Measurements from ENCODE around the gene TRPV4.
A peak's percentile ranks its signal among the peaks of the same experiment; 100 is the strongest.
"Not testable (repeated sequence)": the region's sequence is repeated elsewhere in the genome, so short reads cannot be mapped to it uniquely, and the experiment has no call there.

The TRPV4 gene

GRCh38 chr12:109860977-109861376, 27.8 kb upstream of the TRPV4 start:
- DNase-seq (ENCODE audit: low spot score) = no peak

DNA sequence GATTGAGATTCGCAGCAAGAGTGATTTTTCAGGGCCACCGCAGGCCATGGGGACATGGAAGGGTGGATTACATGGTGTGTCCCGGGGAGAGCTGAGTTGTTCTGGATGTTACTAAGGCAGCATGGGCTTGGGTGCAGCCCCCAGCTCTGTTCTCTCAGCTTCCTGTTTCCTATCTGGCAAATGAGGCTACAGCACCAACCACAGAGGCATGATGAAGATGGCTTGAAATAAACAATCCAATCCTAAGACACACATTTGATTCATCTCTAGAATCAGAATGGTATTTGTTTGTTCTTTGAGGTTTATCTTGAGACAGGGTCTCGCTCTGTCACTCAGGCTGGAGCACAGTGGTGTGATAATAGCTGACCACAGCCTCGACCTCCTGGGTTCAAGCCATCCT, 25.6 kb upstream of the TRPV4 start:
- no peak for DNase-seq (ENCODE audit: low spot score)

GRCh38 chr12:109857715-109858114, 24.5 kb upstream of the TRPV4 start:
- no peak for DNase-seq (ENCODE audit: low spot score)

DNA sequence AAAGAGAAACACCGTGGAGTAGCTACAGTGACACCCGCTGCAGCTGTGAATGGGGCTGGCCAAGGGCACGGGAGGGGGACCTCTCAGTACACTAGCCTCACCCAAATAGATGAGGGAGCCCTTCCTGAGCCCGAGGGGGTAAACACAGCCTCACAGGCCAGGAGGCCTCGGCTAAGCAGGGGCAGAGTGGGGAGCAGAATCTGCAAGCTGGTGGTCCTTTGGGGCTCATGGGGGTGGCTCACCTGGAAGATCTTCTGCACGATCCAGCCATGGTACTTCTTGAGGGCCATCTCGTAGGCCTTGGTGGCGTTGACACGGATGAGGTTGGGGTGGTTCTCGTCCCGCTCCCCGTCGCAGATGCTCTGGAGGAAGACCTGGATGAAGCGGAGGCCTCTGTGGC, 22.2 kb upstream of the TRPV4 start:
- DNase-seq (ENCODE audit: low spot score) = no peak

DNA sequence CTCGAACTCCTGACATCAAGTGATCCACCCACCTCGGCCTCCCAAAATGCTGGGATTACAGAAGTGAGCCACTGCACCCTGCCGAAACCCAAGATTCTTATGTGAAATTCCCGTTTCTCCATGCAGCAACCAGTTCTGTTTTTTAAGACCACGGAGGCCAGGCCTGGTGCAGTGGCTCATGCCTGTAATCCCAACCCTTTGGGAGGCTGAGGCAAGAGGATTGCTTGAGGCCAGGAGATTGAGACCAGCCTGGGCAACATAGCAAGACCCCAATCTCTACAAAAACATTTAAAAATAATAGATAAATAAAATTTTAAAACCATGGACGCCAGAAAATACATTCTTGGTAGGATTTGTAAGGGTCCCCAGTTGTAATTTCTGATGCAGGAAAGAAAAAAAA, 17.3 kb upstream of the TRPV4 start:
- DNase-seq (ENCODE audit: low spot score) = not testable (repeated sequence)

- no peak for DNase-seq (ENCODE audit: low spot score)
Measured at GRCh38 chr12:109847142-109847735, 14.0 kb upstream of the TRPV4 start.

DNA sequence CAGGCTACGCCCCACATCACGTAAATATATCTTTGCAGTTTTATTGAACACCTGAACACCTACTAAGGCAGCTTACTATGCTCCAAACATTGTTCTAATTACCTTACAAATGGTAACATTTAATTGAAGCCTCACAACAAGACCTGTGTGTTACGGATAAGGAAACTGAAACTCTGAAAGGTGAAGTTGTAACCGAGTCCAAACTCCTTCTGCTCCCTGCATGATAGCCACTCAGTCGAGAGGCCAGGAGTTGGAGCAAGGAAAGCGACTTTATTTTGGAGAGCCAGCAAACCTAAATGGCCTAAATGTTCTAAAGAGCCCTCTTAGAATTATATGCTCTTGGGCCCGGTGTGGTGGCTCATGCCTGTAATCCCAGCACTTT, 12.6 kb upstream of the TRPV4 start:
- no peak for DNase-seq (ENCODE audit: low spot score)

- DNase-seq (ENCODE audit: low spot score) = peak; percentile 64
Measured at GRCh38 chr12:109844983-109845823, 12.0 kb upstream of the TRPV4 start.

DNA sequence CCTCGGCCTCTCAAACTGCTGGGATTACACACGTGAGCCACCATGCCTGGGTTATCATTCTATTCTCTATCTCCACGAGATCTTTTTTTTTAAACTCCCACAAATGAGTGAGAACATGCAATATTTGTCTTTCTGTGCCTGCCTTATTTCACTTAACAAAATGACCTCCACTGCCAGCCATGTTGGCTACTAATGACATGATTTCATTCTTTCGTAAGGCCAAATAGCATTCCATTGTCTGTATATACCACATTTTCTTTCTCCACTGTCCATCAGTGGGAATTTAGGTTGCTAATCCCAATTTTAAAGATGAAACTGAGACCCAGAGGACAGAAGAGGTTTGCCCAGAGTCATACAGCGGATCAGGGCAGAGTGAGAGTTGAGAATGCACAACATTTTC, 10.9 kb upstream of the TRPV4 start:
- DNase-seq (ENCODE audit: low spot score) = no peak

GRCh38 chr12:109842021-109842420, 8.8 kb upstream of the TRPV4 start:
- DNase-seq (ENCODE audit: low spot score) = no peak

- no peak for DNase-seq (ENCODE audit: low spot score)
Measured at GRCh38 chr12:109841356-109841755, 8.2 kb upstream of the TRPV4 start.

DNA sequence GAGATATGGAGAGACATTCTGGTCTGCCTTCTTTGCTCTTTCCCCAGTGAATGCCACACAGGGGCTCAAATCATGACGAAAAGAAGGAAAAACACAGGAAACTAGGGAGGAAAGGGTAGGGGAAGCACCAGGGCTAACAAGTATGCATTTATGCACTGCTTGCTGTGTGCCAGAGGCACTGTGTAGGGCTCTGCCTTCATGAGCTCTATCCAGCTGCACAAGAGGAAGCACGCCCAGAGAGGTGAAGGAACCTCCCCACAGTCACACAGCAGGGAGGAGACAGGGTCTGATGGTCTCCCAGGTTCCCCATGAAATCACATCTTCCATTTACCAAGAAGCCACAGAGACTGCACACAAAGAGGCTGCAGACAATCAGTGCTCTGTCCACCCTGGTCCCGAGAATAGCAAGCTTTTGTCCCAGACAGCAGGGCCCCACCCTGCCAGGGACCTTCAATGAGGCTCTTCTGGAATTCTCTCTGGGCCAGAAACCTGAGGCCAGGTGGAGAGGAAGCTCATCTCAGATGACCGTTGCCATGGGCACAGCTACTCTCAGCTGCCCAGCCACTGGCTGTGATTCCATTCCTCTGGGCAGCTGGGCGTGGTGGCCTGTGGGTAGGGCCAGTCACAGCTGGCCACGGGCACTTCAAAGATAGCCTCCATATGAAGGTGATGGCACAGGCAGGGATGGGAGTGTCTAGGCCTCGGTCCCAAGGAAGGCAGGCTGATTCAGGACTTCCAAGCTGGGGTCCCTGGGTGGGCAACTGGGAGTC, 7.3 kb upstream of the TRPV4 start:
- DNase-seq (ENCODE audit: low spot score) = peak; percentile 97

- no peak for DNase-seq (ENCODE audit: low spot score)
Measured at GRCh38 chr12:109839444-109839843, 6.2 kb upstream of the TRPV4 start.

DNA sequence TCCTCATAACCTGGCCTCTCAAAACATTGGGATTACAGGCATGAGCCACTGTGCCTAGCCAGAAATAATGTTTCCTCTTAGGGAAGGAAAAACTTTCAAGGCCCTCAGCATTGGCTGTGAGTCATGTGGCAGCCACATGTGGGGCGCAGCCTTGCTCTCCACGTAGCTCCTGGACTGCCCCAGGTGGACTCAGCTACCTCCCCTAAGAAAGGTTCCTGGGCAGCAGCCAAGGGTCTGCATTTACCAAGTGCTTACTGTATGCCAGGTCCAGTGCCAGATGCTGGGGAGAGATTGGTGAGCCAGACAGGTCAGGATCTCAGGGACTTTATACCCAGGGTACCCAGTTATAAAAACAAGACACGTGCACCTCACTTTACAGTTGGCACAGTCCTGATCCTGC, 3.7 kb upstream of the TRPV4 start:
- DNase-seq (ENCODE audit: low spot score) = no peak

- no peak for DNase-seq (ENCODE audit: low spot score)
Measured at GRCh38 chr12:109835827-109836226, 2.6 kb upstream of the TRPV4 start.

DNA sequence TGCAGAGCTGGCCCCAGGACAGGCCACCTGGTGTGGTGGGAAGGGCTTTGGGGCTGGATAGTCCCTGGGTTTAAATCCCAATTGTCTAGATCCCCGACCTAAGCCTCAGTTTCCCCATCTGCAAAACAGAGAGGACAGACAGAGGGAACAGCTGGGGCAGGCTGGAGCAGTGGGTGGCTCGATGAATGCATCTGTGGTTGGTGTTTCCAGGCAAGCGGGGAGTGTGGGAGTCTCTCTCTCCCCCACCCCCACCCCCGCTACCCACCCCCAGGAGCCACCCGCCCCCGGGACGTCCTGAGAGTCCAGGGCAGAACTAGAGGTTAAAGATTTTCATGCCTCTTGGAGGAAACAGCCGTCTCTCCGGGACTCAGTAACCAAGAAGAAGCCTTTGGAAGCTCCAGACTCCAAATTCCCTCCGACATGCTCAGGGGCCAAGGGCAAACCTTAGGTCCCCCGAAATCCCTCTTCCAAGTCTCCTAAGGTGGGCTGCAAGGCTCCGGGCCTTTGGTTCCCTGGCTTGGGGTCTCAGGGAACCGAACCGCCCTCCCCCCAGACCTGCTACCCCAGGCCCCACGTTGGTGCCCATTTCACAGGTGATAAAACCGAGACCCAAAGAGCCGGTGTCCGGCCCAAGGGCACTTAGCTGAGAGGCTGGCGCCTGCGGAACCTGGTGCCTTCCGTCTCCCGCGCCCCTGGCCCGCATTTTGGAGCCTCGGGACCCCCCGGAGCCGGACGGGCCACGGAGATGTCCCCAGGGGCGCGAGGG, 474 bp downstream of the TRPV4 start:
- DNase-seq (ENCODE audit: low spot score) = no peak

GRCh38 chr12:109831929-109832328, 1.3 kb downstream of the TRPV4 start:
- no peak for DNase-seq (ENCODE audit: low spot score)

DNA sequence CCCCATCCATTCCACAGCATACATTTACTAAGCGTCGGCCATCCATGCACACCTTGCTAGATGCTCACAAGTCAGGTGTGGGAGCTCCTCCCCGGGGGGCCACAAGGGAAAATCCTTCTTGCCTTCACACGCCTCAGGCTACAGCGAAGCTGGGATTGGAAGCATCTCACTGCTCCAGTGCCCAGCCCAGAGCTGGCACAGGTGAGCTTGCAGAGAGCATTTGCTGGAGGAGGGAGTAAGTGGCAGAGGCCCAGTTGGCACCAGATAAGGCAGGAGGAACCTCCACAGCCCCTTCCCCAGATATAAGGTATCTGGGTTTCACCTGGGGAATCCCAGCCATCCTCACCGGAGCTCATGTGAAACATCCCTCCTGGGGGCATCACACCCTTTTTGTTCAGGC, 1.8 kb downstream of the TRPV4 start:
- DNase-seq (ENCODE audit: low spot score) = no peak

DNA sequence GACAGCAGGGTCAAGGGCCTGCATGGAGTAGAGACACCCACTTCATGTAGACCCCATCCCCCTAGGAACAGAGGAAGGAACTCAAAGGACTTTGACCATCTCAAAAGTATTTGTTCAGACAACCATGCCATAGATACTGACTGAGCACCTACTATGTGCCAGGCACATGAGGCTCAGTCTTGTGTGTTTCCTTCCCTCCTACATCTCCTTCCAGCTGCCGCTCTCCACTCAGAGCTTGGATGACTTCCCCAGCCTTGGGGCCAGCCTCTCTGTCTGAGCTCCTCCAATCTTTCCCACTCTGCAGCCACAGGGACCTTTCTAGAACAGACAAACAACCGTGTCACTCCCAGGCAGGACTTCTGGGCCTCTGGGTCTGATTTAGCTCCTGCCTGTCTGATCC, 2.5 kb downstream of the TRPV4 start:
- DNase-seq (ENCODE audit: low spot score) = no peak

DNA sequence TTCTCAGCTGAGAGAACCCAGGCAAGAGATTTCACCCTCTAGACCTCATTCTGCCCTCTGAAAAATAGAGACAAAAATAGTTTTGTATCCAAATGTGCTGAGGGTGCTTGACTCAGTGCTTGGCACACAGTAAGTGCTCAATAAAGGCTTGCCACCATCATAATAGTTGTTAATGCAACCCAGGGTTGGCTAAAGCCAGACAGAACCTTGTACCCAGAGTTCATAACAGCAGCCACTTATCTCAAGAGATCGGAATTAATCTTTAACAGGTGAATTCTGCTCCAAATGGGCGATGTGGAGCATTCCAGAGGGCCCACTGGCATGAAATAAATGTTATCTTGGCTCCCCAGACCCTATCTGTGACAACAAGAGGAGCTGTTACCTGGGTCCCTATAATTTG, 2.9 kb downstream of the TRPV4 start:
- DNase-seq (ENCODE audit: low spot score) = no peak

- no peak for DNase-seq (ENCODE audit: low spot score)
Measured at GRCh38 chr12:109829667-109830066, 3.5 kb downstream of the TRPV4 start.

DNA sequence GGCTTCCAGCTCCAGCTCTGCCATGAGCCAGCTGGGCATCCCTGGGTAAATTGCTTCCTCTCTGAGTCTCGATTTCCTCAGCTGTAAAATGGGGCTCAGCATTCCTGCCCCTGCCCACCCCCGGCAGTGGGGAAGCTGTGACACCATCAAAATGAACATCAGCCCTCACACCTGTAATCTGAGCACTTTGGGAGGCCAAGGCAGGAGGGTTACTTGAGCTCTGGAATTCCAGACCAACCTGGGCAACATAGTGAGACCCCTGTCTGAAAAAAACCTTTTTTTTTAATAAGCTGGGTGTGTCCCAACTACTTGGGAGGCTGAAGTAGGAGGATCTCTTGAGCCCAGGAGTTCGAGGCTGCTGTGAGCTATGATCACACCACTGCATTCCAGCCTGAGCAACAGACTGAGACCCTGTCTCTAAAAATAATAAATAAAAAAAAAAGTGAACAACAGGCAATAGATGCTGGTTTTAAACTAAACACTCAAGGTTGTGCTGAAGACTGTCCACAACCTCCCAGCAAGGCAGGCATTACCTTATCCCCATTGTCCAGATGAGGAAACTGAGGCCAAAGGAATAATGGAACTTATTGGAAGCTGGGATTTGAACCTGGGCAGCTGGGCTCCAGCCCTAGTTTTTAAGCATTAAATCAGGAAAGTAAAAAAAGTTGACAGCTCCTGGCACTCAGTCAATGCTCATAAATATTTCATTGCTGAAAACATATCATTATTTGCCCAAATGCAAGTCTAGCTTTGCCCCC, 4.3 kb downstream of the TRPV4 start:
- DNase-seq (ENCODE audit: low spot score) = no peak

Data from SW480 (cell line).